HCT116 (cell line): ENCODE measurements around the gene MSL2. TPM values are rescaled to one million over a fixed set of nuclear protein-coding genes. Genes with fewer than 3 reads are reported as not detected.

ENCODE experiments used
- ATAC-seq: fragments of 200-7000 bp; cut with Tn5 transposase; 2 replicates; pipeline ENCODE4 v1.9.1; 2020; ENCODE audit warnings: mild to moderate bottlenecking, moderate library complexity
- BruUV-seq: library from RNA; stranded (reverse); fragments of 400-500 nt; replicated peaks from 2 replicates; lab custom pipeline; 2021; lab: Mats Ljungman, UMichigan
- CTCF ChIA-PET: fragments of 300-600 bp; sonication (Branson Sonifier 250); formaldehyde crosslinking; loops from one replicate; lab custom pipeline; 2021; ENCODE audit warnings: antibody characterized with exemption; lab: Charles Lee
- POLR2A ChIA-PET: fragments of 300-600, 350-600 bp; sonication (Branson Sonifier 250); formaldehyde crosslinking; loops from one replicate; lab custom pipeline; 2021; ENCODE audit warnings: antibody characterized with exemption; lab: Charles Lee
- RAD21 ChIA-PET, 2 experiments: fragments of 300-600 bp; sonication (Branson Sonifier 250); formaldehyde crosslinking; loops; one replicate each; lab custom pipeline; 2023; ENCODE audit warnings: low total read pairs in 2 of 2; ENCODE audit not compliant: uncharacterized antibody in 2 of 2, unreplicated experiment in 2 of 2, low non-redundant PET in 1 of 2; lab: Charles Lee
- DNase-seq: peaks from one replicate; pipeline ENCODE4 v3.0.0-alpha.2; 2010; ENCODE audit warnings: low read depth, low spot score
- H2AFZ ChIP-seq: fragments of 200-600 bp; shearing (Covaris generic), sonication (generic); 2 replicates; pipeline ENCODE4 v1.6.1; 2017; ENCODE audit warnings: low read depth, mixed run types, mixed read lengths, antibody characterized with exemption, low read length; ENCODE audit not compliant: poor library complexity, severe bottlenecking
- H3K27ac ChIP-seq: 2 replicates; pipeline ENCODE4 v1.5.1; 2012; ENCODE audit warnings: low read depth, low read length
- H3K27me3 ChIP-seq: fragments of 200-600 bp; sonication (generic); 2 replicates; pipeline ENCODE4 v1.6.1; 2016; ENCODE audit warnings: mixed run types, low read length, mixed read lengths; ENCODE audit not compliant: insufficient read depth
- H3K36me3 ChIP-seq, 2 experiments: fragments of 200-500 bp in 1 of 2; fragments of 200-600 bp in 1 of 2; sonication (Bioruptor generic) in 1 of 2; sonication (generic) in 1 of 2; 2 replicates each; pipeline versions ENCODE4 v1.5.1 to v1.6.1; 2014 to 2016; ENCODE audit warnings: low read length in 2 of 2, inconsistent platforms in 1 of 2, mixed read lengths in 1 of 2, mixed run types in 1 of 2; ENCODE audit not compliant: insufficient read depth in 2 of 2, control insufficient read depth in 1 of 2
- H3K4me1 ChIP-seq, 2 experiments: fragments of 200-600 bp in 1 of 2; sonication (generic) in 1 of 2; 2 replicates each; pipeline versions ENCODE4 v1.5.1 to v1.6.1; 2012 to 2017; ENCODE audit warnings: low read length in 2 of 2, inconsistent platforms in 1 of 2, mild to moderate bottlenecking in 1 of 2, mixed read lengths in 1 of 2, mixed run types in 1 of 2, moderate library complexity in 1 of 2; ENCODE audit not compliant: insufficient read depth in 2 of 2, control insufficient read depth in 1 of 2
- H3K4me2 ChIP-seq: fragments of 200-600 bp; sonication (generic); 2 replicates; pipeline ENCODE4 v1.6.1; 2017; ENCODE audit warnings: mixed run types, low read length, mixed read lengths
- H3K4me3 ChIP-seq, 2 experiments: fragments of 200-600 bp in 1 of 2; sonication (generic) in 1 of 2; replicated peaks in 1 of 2; 2 replicates each; pipeline ENCODE4 v1.5.1; 2011 to 2016; ENCODE audit warnings: low read length in 2 of 2, control low read depth in 1 of 2, low read depth in 1 of 2, mild to moderate bottlenecking in 1 of 2, mixed read lengths in 1 of 2, mixed run types in 1 of 2
- H3K79me2 ChIP-seq: fragments of 200-600 bp; sonication (generic); 2 replicates; pipeline ENCODE4 v1.6.1; 2017; ENCODE audit warnings: mild to moderate bottlenecking, mixed run types, low read length, moderate library complexity, mixed read lengths; ENCODE audit not compliant: insufficient read depth
- H3K9ac ChIP-seq: fragments of 200-600 bp; sonication (generic); 2 replicates; pipeline ENCODE4 v1.6.1; 2016; ENCODE audit warnings: low read length, mixed read lengths
- H3K9me2 ChIP-seq: fragments of 200-600 bp; sonication (generic), shearing (Covaris generic); 2 replicates; pipeline ENCODE4 v1.6.1; 2017; ENCODE audit warnings: mixed run types, mild to moderate bottlenecking, moderate library complexity; ENCODE audit not compliant: insufficient read depth
- H3K9me3 ChIP-seq, 2 experiments: fragments of 200-500 bp in 1 of 2; fragments of 200-600 bp in 1 of 2; sonication (Bioruptor generic) in 1 of 2; sonication (generic) in 1 of 2; 2 replicates each; pipeline ENCODE4 v1.6.1; 2014 to 2017; ENCODE audit warnings: low read length in 2 of 2, mixed read lengths in 2 of 2, inconsistent platforms in 1 of 2, low read depth in 1 of 2, mild to moderate bottlenecking in 1 of 2, mixed run types in 1 of 2, moderate library complexity in 1 of 2; ENCODE audit not compliant: control insufficient read depth in 1 of 2, insufficient read depth in 1 of 2
- H4K20me1 ChIP-seq: fragments of 200-600 bp; sonication (generic), shearing (Covaris generic); 2 replicates; pipeline ENCODE4 v1.6.1; 2017; ENCODE audit warnings: mixed run types, mild to moderate bottlenecking, moderate library complexity; ENCODE audit not compliant: insufficient read depth
- CBX3 ChIP-seq: IDR thresholded peaks from 2 replicates; pipeline ENCODE4 v1.6.1; 2012; ENCODE audit warnings: low read depth
- CEBPB ChIP-seq: IDR thresholded peaks from 2 replicates; pipeline ENCODE4 v1.6.1; 2012; ENCODE audit warnings: low read depth
- ELF1 ChIP-seq: IDR thresholded peaks from 2 replicates; pipeline ENCODE4 v1.6.1; 2012; ENCODE audit warnings: low read depth, borderline replicate concordance
- EZH2 ChIP-seq: fragments of 200-600 bp; sonication (generic); IDR thresholded peaks from 2 replicates; pipeline ENCODE4 v1.6.1; 2017; ENCODE audit warnings: antibody characterized with exemption, mixed run types
- EZH2phosphoT487 ChIP-seq: fragments of 200-600 bp; IDR thresholded peaks from 2 replicates; pipeline ENCODE4 v1.6.1; 2018; ENCODE audit warnings: antibody characterized with exemption, borderline replicate concordance
- FOSL1 ChIP-seq: IDR thresholded peaks from 2 replicates; pipeline ENCODE4 v1.6.1; 2012; ENCODE audit warnings: low read depth
- JUND ChIP-seq: IDR thresholded peaks from 2 replicates; pipeline ENCODE4 v1.6.1; 2012
- POLR2A ChIP-seq: IDR thresholded peaks from 2 replicates; pipeline ENCODE4 v1.7.0; 2011; ENCODE audit warnings: borderline replicate concordance; ENCODE audit not compliant: insufficient read depth, insufficient read length; ENCODE audit errors: extremely low read depth
- POLR2AphosphoS5 ChIP-seq: IDR thresholded peaks from 2 replicates; pipeline ENCODE4 v1.6.1; 2011; ENCODE audit warnings: mild to moderate bottlenecking, low read depth, low read length, moderate library complexity
- SIN3A ChIP-seq: IDR thresholded peaks from 2 replicates; pipeline ENCODE4 v1.6.1; 2012; ENCODE audit warnings: low read depth
- SP1 ChIP-seq: IDR thresholded peaks from 2 replicates; pipeline ENCODE4 v1.6.1; 2012; ENCODE audit warnings: low read depth
- SRF ChIP-seq: IDR thresholded peaks from 2 replicates; pipeline ENCODE4 v1.6.1; 2012; ENCODE audit warnings: low read depth
- TCF7L2 ChIP-seq: IDR thresholded peaks from 2 replicates; pipeline ENCODE4 v1.7.0; 2011; ENCODE audit warnings: borderline replicate concordance, inconsistent platforms; ENCODE audit not compliant: insufficient read depth, insufficient read length; ENCODE audit errors: extremely low read depth
- YY1 ChIP-seq: IDR thresholded peaks from 2 replicates; pipeline ENCODE4 v1.6.1; 2011; ENCODE audit warnings: low read length, low read depth, moderate library complexity, mild to moderate bottlenecking; ENCODE audit not compliant: insufficient replicate concordance; ENCODE audit errors: extremely low read depth
- ZFX ChIP-seq: fragments of 450-650 bp; IDR thresholded peaks from 2 replicates; pipeline ENCODE4 v1.6.1; 2017
- ZNF274 ChIP-seq: fragments of 200-500 bp; sonication (Bioruptor generic); IDR thresholded peaks from 2 replicates; pipeline ENCODE4 v1.6.1; 2014; ENCODE audit warnings: mild to moderate bottlenecking, low read depth, low read length, inconsistent platforms
- intact Hi-C: fragments of 100-400 bp; cut with micrococcal nuclease; formaldehyde crosslinking; loops from 2 replicates; pipeline ENCODE4 v1.10.0; 2022
- total RNA-seq: library from RNA; stranded (reverse); gene quantifications from one replicate; pipeline ENCODE4 v1.2.1, GENCODE V29; 2021; ENCODE audit not compliant: unreplicated experiment
- TF ChIP-seq, protein P1 (sequence below): IDR thresholded peaks from 2 replicates; pipeline ENCODE4 v1.6.1; 2011; ENCODE audit warnings: mild to moderate bottlenecking, low read length, moderate library complexity; ENCODE audit not compliant: insufficient replicate concordance; ENCODE audit errors: extremely low read depth
- TF ChIP-seq, protein P2 (sequence below): IDR thresholded peaks from 2 replicates; pipeline ENCODE4 v1.6.1; 2012
- TF ChIP-seq, protein P3 (sequence below), 3 experiments: fragments of 200-600 bp in 1 of 3; sonication (generic) in 1 of 3; IDR thresholded peaks in 2 of 3; conservative IDR thresholded peaks in 1 of 3; 2 replicates each; pipeline ENCODE4 v1.5.1; 2012 to 2017; ENCODE audit warnings: low read depth in 2 of 3, low read length in 2 of 3, antibody characterized with exemption in 1 of 3, borderline replicate concordance in 1 of 3, control low read depth in 1 of 3, mild to moderate bottlenecking in 1 of 3, mixed read lengths in 1 of 3, mixed run types in 1 of 3, moderate library complexity in 1 of 3; ENCODE audit not compliant: insufficient read depth in 1 of 3

Gene MSL2
- total RNA-seq, 1 experiment from 2014 or later = 34.8 TPM

DNA sequence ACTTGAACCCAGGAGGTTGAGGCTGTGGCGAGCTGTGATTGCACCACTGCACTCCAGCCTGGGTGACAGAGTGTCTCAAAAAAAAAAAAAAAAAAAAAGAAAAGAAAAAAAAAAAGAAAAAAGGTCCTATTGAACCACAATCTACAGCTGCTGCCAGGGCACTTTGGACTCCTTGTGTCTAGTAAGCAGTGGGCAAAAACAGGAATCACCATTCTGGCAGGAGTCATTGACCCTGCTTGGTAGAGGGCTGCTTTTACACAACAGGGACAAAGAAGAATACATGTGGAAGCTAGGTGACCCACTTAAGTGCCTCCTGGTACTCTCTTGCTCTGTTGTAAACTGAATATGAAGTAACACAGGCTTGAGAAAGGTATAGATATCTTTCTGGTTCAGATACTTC lies 39.4 kb upstream of the MSL2 start:
- H3K79me2 ChIP-seq = no peaks in the 10 kb centered on the region
- intact Hi-C loops = no loop called here
- no TSS peak for BruUV-seq
- no peak overlapping the region for H3K27ac ChIP-seq
- H2AFZ ChIP-seq = no peak overlapping the region
- H3K27me3 ChIP-seq = peaks cover 6% of the 10 kb centered on the region; the same call in 1 of the 2 replicates
- H3K36me3 ChIP-seq = no peaks in the 10 kb centered on the region
- H3K9me3 ChIP-seq = no peaks in the 10 kb centered on the region
- DNase-seq (no peak), ATAC-seq (no peak)
- H3K9me2 ChIP-seq = no peaks in the 10 kb centered on the region
- ChIA-PET CTCF (no interaction called here), RAD21 (no interaction called here), POLR2A (no interaction called here)
- H3K4me3 ChIP-seq = no peak overlapping the region
- H3K4me2 ChIP-seq = no peak overlapping the region
- no peak overlapping the region for H3K9ac ChIP-seq
- H4K20me1 ChIP-seq = no peaks in the 10 kb centered on the region
- no peaks in the 10 kb centered on the region for H3K4me1 ChIP-seq
- TF ChIP-seq FOSL1 (no peak), EZH2 (no peak), CEBPB (no peak), JUND (no peak), YY1 (no peak), CBX3 (no peak)

DNA sequence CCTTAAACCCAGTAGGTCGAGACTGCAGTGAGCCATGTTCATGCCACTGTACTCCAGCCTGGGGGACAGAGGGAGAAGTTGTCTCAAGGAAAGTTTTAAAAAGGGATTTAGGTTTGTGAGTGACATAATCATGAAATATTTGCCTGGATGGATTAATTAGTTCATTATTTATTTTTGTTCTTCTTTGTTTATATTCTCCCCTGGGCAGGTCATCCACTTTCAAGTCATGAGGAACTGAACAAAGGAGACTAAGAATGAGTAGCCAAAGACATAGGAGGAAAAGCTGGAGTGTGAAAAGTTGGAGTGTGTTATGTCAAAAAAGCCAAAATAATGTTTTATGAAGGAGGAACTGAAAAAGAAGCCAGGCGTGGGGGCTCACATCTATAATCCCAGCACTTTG lies 36.3 kb upstream of the MSL2 start:
- Histone ChIP-seq H3K36me3 (no peaks in the 10 kb centered on the region), H3K4me1 (no peaks in the 10 kb centered on the region), H3K27me3 (no peaks in the 10 kb centered on the region; the same call in 1 of the 2 replicates), H3K9me3 (no peaks in the 10 kb centered on the region), H3K79me2 (no peaks in the 10 kb centered on the region), H2AFZ (no peak overlapping the region), H3K27ac (no peak overlapping the region), H3K9ac (no peak overlapping the region), H3K4me3 (no peak overlapping the region), H3K9me2 (no peaks in the 10 kb centered on the region), H3K4me2 (no peak overlapping the region), H4K20me1 (no peaks in the 10 kb centered on the region)
- POLR2A ChIA-PET = no interaction called here
- ATAC-seq (no peak), DNase-seq (no peak)
- BruUV-seq = no TSS peak
- RAD21 ChIA-PET = no interaction called here
- CTCF ChIA-PET = no interaction called here
- intact Hi-C loops = no loop called here
- TF ChIP-seq SP1 (no peak), YY1 (no peak), FOSL1 (no peak), CBX3 (no peak), ZFX (no peak), ZNF274 (no peak), POLR2AphosphoS5 (no peak), EZH2 (no peak), ELF1 (no peak), SRF (no peak), SIN3A (no peak), EZH2phosphoT487 (no peak), POLR2A (no peak), TCF7L2 (no peak), JUND (no peak)
- TF ChIP-seq, protein P1, sequence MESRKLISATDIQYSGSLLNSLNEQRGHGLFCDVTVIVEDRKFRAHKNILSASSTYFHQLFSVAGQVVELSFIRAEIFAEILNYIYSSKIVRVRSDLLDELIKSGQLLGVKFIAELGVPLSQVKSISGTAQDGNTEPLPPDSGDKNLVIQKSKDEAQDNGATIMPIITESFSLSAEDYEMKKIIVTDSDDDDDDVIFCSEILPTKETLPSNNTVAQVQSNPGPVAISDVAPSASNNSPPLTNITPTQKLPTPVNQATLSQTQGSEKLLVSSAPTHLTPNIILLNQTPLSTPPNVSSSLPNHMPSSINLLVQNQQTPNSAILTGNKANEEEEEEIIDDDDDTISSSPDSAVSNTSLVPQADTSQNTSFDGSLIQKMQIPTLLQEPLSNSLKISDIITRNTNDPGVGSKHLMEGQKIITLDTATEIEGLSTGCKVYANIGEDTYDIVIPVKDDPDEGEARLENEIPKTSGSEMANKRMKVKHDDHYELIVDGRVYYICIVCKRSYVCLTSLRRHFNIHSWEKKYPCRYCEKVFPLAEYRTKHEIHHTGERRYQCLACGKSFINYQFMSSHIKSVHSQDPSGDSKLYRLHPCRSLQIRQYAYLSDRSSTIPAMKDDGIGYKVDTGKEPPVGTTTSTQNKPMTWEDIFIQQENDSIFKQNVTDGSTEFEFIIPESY = no peak
- TF ChIP-seq, protein P2, sequence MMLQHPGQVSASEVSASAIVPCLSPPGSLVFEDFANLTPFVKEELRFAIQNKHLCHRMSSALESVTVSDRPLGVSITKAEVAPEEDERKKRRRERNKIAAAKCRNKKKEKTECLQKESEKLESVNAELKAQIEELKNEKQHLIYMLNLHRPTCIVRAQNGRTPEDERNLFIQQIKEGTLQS = no peak
- TF ChIP-seq, protein P3, sequence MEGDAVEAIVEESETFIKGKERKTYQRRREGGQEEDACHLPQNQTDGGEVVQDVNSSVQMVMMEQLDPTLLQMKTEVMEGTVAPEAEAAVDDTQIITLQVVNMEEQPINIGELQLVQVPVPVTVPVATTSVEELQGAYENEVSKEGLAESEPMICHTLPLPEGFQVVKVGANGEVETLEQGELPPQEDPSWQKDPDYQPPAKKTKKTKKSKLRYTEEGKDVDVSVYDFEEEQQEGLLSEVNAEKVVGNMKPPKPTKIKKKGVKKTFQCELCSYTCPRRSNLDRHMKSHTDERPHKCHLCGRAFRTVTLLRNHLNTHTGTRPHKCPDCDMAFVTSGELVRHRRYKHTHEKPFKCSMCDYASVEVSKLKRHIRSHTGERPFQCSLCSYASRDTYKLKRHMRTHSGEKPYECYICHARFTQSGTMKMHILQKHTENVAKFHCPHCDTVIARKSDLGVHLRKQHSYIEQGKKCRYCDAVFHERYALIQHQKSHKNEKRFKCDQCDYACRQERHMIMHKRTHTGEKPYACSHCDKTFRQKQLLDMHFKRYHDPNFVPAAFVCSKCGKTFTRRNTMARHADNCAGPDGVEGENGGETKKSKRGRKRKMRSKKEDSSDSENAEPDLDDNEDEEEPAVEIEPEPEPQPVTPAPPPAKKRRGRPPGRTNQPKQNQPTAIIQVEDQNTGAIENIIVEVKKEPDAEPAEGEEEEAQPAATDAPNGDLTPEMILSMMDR (IDR thresholded peaks at IDR 0.05 in 2 of 3, conservative IDR thresholded peaks at IDR 0.05 in 1 of 3; ENCODE audit: borderline replicate concordance in 1 of 3, insufficient read depth in 1 of 3, low read depth in 2 of 3, low read length in 2 of 3) = no peak
